ENCODE data around the gene RAB40A.

RAB40A gene

GRCh38 chrX:103519389-103519788 lies at the start of gene RAB40A:
TSS of gene RAB40A (minus strand) at chrX:103519489. CDS start at chrX:103500756, 18,733 bp downstream.
- DNase-seq (ENCODE audit: low read depth, low spot score): no peak
- TF ChIP-seq POLR2AphosphoS5 (IDR thresholded peaks at IDR 0.05; ENCODE audit: borderline replicate concordance, low read depth, low read length): no peak
- no peak for TF ChIP-seq FOXP2 (optimal IDR thresholded peaks at IDR 0.05; ENCODE audit: control extremely low read depth, extremely low read length, insufficient read depth)
- Histone ChIP-seq H3K36me3 (ENCODE audit: insufficient read depth, low read length) (no peaks in the 10 kb centered on the region), H3K27ac (no peak within 1 kb of the TSS), H3K4me3 (no peak within 1 kb of the TSS), H3K9ac (ENCODE audit: insufficient read length) (no peak within 1 kb of the TSS), H3K9me3 (ENCODE audit: low read depth, low read length) (no peaks in the 10 kb centered on the region)

- Histone ChIP-seq H3K27ac (no peak overlapping the region), H3K36me3 (ENCODE audit: insufficient read depth, low read length) (no peaks in the 10 kb centered on the region), H3K9me3 (ENCODE audit: low read depth, low read length) (no peaks in the 10 kb centered on the region), H3K4me3 (no peak overlapping the region), H3K9ac (ENCODE audit: insufficient read length) (no peak overlapping the region)
- no peak for TF ChIP-seq POLR2AphosphoS5 (IDR thresholded peaks at IDR 0.05; ENCODE audit: borderline replicate concordance, low read depth, low read length)
- TF ChIP-seq FOXP2 (optimal IDR thresholded peaks at IDR 0.05; ENCODE audit: control extremely low read depth, extremely low read length, insufficient read depth): no peak
- no peak for TF ChIP-seq EZH2 (IDR thresholded peaks at IDR 0.05)
- no peak for DNase-seq (ENCODE audit: low read depth, low spot score)
Measured at GRCh38 chrX:103565752-103566151, 46.5 kb upstream of the RAB40A start.

- Histone ChIP-seq H3K9ac (ENCODE audit: insufficient read length) (no peak overlapping the region), H3K4me3 (no peak overlapping the region)
Measured at GRCh38 chrX:103565197-103565596, 45.9 kb upstream of the RAB40A start.

GRCh38 chrX:103562801-103563200 lies 43.5 kb upstream of the RAB40A start:
- Histone ChIP-seq H3K36me3 (ENCODE audit: insufficient read depth, low read length) (no peaks in the 10 kb centered on the region), H3K9ac (ENCODE audit: insufficient read length) (no peak overlapping the region), H3K9me3 (ENCODE audit: low read depth, low read length) (no peaks in the 10 kb centered on the region), H3K27ac (no peak overlapping the region), H3K4me3 (no peak overlapping the region)
- DNase-seq (ENCODE audit: low read depth, low spot score): no peak
- TF ChIP-seq EZH2 (IDR thresholded peaks at IDR 0.05): no peak
- no peak for TF ChIP-seq FOXP2 (optimal IDR thresholded peaks at IDR 0.05; ENCODE audit: control extremely low read depth, extremely low read length, insufficient read depth)
- TF ChIP-seq POLR2AphosphoS5 (IDR thresholded peaks at IDR 0.05; ENCODE audit: borderline replicate concordance, low read depth, low read length): no peak

More at GRCh38 chrX:103565197-103565596, 45.9 kb upstream of the RAB40A start:
- no peak for DNase-seq (ENCODE audit: low read depth, low spot score)
- no peaks in the 10 kb centered on the region for H3K36me3 ChIP-seq (ENCODE audit: insufficient read depth, low read length)
- no peak overlapping the region for H3K27ac ChIP-seq
- H3K9me3 ChIP-seq (ENCODE audit: low read depth, low read length): no peaks in the 10 kb centered on the region
- TF ChIP-seq FOXP2 (optimal IDR thresholded peaks at IDR 0.05; ENCODE audit: control extremely low read depth, extremely low read length, insufficient read depth) (no peak), EZH2 (IDR thresholded peaks at IDR 0.05) (no peak), POLR2AphosphoS5 (IDR thresholded peaks at IDR 0.05; ENCODE audit: borderline replicate concordance, low read depth, low read length) (no peak)

GRCh38 chrX:103560256-103560655 lies 41.0 kb upstream of the RAB40A start:
- Histone ChIP-seq H3K4me3 (no peak overlapping the region), H3K9ac (ENCODE audit: insufficient read length) (no peak overlapping the region), H3K9me3 (ENCODE audit: low read depth, low read length) (no peaks in the 10 kb centered on the region), H3K27ac (no peak overlapping the region), H3K36me3 (ENCODE audit: insufficient read depth, low read length) (no peaks in the 10 kb centered on the region)
- no peak for DNase-seq (ENCODE audit: low read depth, low spot score)
- TF ChIP-seq EZH2 (IDR thresholded peaks at IDR 0.05): no peak
- no peak for TF ChIP-seq FOXP2 (optimal IDR thresholded peaks at IDR 0.05; ENCODE audit: control extremely low read depth, extremely low read length, insufficient read depth)
- TF ChIP-seq POLR2AphosphoS5 (IDR thresholded peaks at IDR 0.05; ENCODE audit: borderline replicate concordance, low read depth, low read length): no peak

- no peak for TF ChIP-seq FOXP2 (optimal IDR thresholded peaks at IDR 0.05; ENCODE audit: control extremely low read depth, extremely low read length, insufficient read depth)
- no peak for TF ChIP-seq EZH2 (IDR thresholded peaks at IDR 0.05)
- TF ChIP-seq POLR2AphosphoS5 (IDR thresholded peaks at IDR 0.05; ENCODE audit: borderline replicate concordance, low read depth, low read length): no peak
- Histone ChIP-seq H3K27ac (no peak overlapping the region), H3K36me3 (ENCODE audit: insufficient read depth, low read length) (no peaks in the 10 kb centered on the region), H3K9me3 (ENCODE audit: low read depth, low read length) (no peaks in the 10 kb centered on the region), H3K4me3 (no peak overlapping the region), H3K9ac (ENCODE audit: insufficient read length) (no peak overlapping the region)
- DNase-seq (ENCODE audit: low read depth, low spot score): no peak
Measured at GRCh38 chrX:103556963-103557612, 37.8 kb upstream of the RAB40A start.

- H3K4me3 ChIP-seq: no peak overlapping the region
- TF ChIP-seq EZH2 (IDR thresholded peaks at IDR 0.05) (no peak), FOXP2 (optimal IDR thresholded peaks at IDR 0.05; ENCODE audit: control extremely low read depth, extremely low read length, insufficient read depth) (no peak), POLR2AphosphoS5 (IDR thresholded peaks at IDR 0.05; ENCODE audit: borderline replicate concordance, low read depth, low read length) (no peak)
- DNase-seq (ENCODE audit: low read depth, low spot score): no peak
Measured at GRCh38 chrX:103554687-103555424, 35.6 kb upstream of the RAB40A start.

GRCh38 chrX:103552236-103552635 lies 32.9 kb upstream of the RAB40A start:
- DNase-seq (ENCODE audit: low read depth, low spot score): no peak
- no peak overlapping the region for H3K27ac ChIP-seq
- H3K4me3 ChIP-seq: no peak overlapping the region
- H3K9ac ChIP-seq (ENCODE audit: insufficient read length): no peak overlapping the region
- H3K9me3 ChIP-seq (ENCODE audit: low read depth, low read length): no peaks in the 10 kb centered on the region
- TF ChIP-seq POLR2AphosphoS5 (IDR thresholded peaks at IDR 0.05; ENCODE audit: borderline replicate concordance, low read depth, low read length) (no peak), EZH2 (IDR thresholded peaks at IDR 0.05) (no peak), FOXP2 (optimal IDR thresholded peaks at IDR 0.05; ENCODE audit: control extremely low read depth, extremely low read length, insufficient read depth) (no peak)
- H3K36me3 ChIP-seq (ENCODE audit: insufficient read depth, low read length): no peaks in the 10 kb centered on the region

More at GRCh38 chrX:103554687-103555424, 35.6 kb upstream of the RAB40A start:
- Histone ChIP-seq H3K36me3 (ENCODE audit: insufficient read depth, low read length) (no peaks in the 10 kb centered on the region), H3K9ac (ENCODE audit: insufficient read length) (no peak overlapping the region), H3K27ac (no peak overlapping the region), H3K9me3 (ENCODE audit: low read depth, low read length) (no peaks in the 10 kb centered on the region)
